Medulla oblongata (tissue), 1 donor: ENCODE data around the gene RERE.
"Not testable (repeated sequence)": the region's sequence is repeated elsewhere in the genome, so short reads cannot be mapped to it uniquely, and the experiment has no call there.

Source experiments
- DNase-seq: peaks from one replicate; pipeline ENCODE4 v3.0.0-alpha.2; 2015; ENCODE audit errors: extremely low spot score

Gene RERE

GRCh38 chr1:8382608-8383505, 434.6 kb downstream of the RERE start:
- no peak for DNase-seq

- peak; percentile 70 for DNase-seq
These were observed 435.4 kb downstream of the RERE start for GRCh38 chr1:8382051-8382505.

GRCh38 chr1:8381618-8382017, 435.8 kb downstream of the RERE start:
- DNase-seq = no peak

GRCh38 chr1:8380310-8380709, 437.1 kb downstream of the RERE start:
- not testable (repeated sequence) for DNase-seq

- DNase-seq = no peak
These were observed 437.8 kb downstream of the RERE start for GRCh38 chr1:8379513-8380186.

GRCh38 chr1:8378981-8379470, 438.4 kb downstream of the RERE start:
- no peak for DNase-seq

GRCh38 chr1:8378178-8378577, 439.3 kb downstream of the RERE start:
- no peak for DNase-seq

- DNase-seq = no peak
These were observed 440.0 kb downstream of the RERE start for GRCh38 chr1:8377271-8377981.

GRCh38 chr1:8376358-8376840, 441.0 kb downstream of the RERE start:
- no peak for DNase-seq

- no peak for DNase-seq
These were observed 442.6 kb downstream of the RERE start for GRCh38 chr1:8374812-8375211.

GRCh38 chr1:8374356-8374755, 443.1 kb downstream of the RERE start:
- no peak for DNase-seq

GRCh38 chr1:8373581-8374241, 443.7 kb downstream of the RERE start:
- DNase-seq = peak; percentile 83

- DNase-seq = no peak
These were observed 444.3 kb downstream of the RERE start for GRCh38 chr1:8373125-8373524.

GRCh38 chr1:8371372-8371991, 446.0 kb downstream of the RERE start:
- DNase-seq = no peak

- peak; percentile 79 for DNase-seq
These were observed 446.5 kb downstream of the RERE start for GRCh38 chr1:8370905-8371315.

GRCh38 chr1:8370046-8370881, 447.2 kb downstream of the RERE start:
- peak; percentile 68 for DNase-seq

- no peak for DNase-seq
These were observed 448.3 kb downstream of the RERE start for GRCh38 chr1:8368956-8369639.

- no peak for DNase-seq
These were observed 449.8 kb downstream of the RERE start for GRCh38 chr1:8367571-8368194.
